SU-DHL-6 (cell line): ENCODE results near the gene ATP5PO.

Experiments used
- EZH2phosphoT487 ChIP-seq: fragments of 200-600 bp; sonication (generic), shearing (Covaris generic); conservative IDR thresholded peaks from 2 replicates; pipeline ENCODE4 v1.6.1; 2018; ENCODE audit warnings: mild to moderate bottlenecking, antibody characterized with exemption, low read length, moderate library complexity, mixed read lengths
- TF ChIP-seq, protein P1 (sequence below): fragments of 200-600 bp; sonication (generic); IDR thresholded peaks from one replicate; pipeline ENCODE4 v1.5.1; 2017; ENCODE audit warnings: antibody characterized with exemption, mild to moderate bottlenecking, low read length, moderate library complexity; ENCODE audit not compliant: insufficient read depth, poor library complexity, severe bottlenecking

DNA sequence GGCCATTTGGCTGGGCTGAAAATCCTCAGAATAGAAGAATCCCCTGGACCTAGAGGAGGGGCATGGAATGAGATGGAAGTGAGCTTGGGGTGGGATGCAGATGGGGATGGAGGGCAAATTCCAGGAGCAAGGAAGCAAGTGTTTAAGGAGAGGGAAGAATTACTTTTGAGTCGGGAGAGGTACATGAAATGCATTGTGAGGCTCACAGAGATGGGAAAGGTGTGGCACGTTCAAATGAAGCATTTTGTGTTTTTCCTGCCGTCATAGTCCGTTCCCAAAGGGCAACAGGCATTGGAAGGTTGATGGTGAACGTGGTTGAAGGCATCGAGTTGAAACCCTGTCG is 30.5 kb downstream of the ATP5PO start:
- TF ChIP-seq, protein P1, sequence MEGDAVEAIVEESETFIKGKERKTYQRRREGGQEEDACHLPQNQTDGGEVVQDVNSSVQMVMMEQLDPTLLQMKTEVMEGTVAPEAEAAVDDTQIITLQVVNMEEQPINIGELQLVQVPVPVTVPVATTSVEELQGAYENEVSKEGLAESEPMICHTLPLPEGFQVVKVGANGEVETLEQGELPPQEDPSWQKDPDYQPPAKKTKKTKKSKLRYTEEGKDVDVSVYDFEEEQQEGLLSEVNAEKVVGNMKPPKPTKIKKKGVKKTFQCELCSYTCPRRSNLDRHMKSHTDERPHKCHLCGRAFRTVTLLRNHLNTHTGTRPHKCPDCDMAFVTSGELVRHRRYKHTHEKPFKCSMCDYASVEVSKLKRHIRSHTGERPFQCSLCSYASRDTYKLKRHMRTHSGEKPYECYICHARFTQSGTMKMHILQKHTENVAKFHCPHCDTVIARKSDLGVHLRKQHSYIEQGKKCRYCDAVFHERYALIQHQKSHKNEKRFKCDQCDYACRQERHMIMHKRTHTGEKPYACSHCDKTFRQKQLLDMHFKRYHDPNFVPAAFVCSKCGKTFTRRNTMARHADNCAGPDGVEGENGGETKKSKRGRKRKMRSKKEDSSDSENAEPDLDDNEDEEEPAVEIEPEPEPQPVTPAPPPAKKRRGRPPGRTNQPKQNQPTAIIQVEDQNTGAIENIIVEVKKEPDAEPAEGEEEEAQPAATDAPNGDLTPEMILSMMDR: no peak
- no peak for TF ChIP-seq EZH2phosphoT487
